Testis (tissue), 2 donors: Measurements from ENCODE around the gene ERO1B.

Source experiments
- CTCF ChIP-seq, 3 experiments: fragments of 450-650 bp in 2 of 3; fragments of 200-600 bp in 1 of 3; sonication (generic) in 1 of 3; IDR thresholded peaks; one replicate each; pipeline ENCODE4 v1.5.1; 2016 to 2019; ENCODE audit warnings: antibody characterized with exemption in 3 of 3, mild to moderate bottlenecking in 2 of 3, moderate library complexity in 1 of 3
- POLR2A ChIP-seq: fragments of 450-650 bp; IDR thresholded peaks from one replicate; pipeline ENCODE4 v1.6.1; 2017; ENCODE audit warnings: antibody characterized with exemption, mild to moderate bottlenecking, moderate library complexity

GRCh38 chr1:236297161-236297560, 15.4 kb upstream of the ERO1B start:
- no peak for TF ChIP-seq CTCF (IDR thresholded peaks at IDR 0.05)
- no peak for TF ChIP-seq POLR2A
